K562 (cell line): ENCODE results near the gene CRLF1. TPM values are rescaled to one million over a fixed set of nuclear protein-coding genes. Genes with fewer than 3 reads are reported as not detected.

ENCODE experiments used
- CREM ChIP-seq: IDR thresholded peaks from 2 replicates; pipeline ENCODE4 v1.6.1; 2014; ENCODE audit warnings: antibody characterized with exemption, low read depth
- E2F3 ChIP-seq: fragments of 250-450 bp; sonication (Bioruptor Pico); IDR thresholded peaks from 2 replicates; pipeline ENCODE4 v1.4.0; 2020; ENCODE audit warnings: mild to moderate bottlenecking
- EHMT2 ChIP-seq: fragments of 450-650 bp; IDR thresholded peaks from 2 replicates; pipeline ENCODE4 v1.6.1; 2018; ENCODE audit warnings: antibody characterized with exemption
- HDAC8 ChIP-seq: fragments of 450-650 bp; IDR thresholded peaks from 2 replicates; pipeline ENCODE4 v1.6.1; 2016; ENCODE audit warnings: mild to moderate bottlenecking, missing genetic modification characterization, moderate library complexity, missing compliant biosample characterization
- IRF1 ChIP-seq: sonication (generic); formaldehyde crosslinking; IDR thresholded peaks from 2 replicates; pipeline ENCODE4 v1.8.0; 2022; ENCODE audit warnings: missing genetic modification reagents, mild to moderate bottlenecking, borderline replicate concordance
- KLF13 ChIP-seq: fragments of 450-650 bp; IDR thresholded peaks from 2 replicates; pipeline ENCODE4 v1.6.1; 2016; ENCODE audit warnings: missing genetic modification characterization, low read depth, mild to moderate bottlenecking, missing compliant biosample characterization, moderate library complexity, borderline replicate concordance
- RNF2 ChIP-seq: sonication (generic); IDR thresholded peaks from 2 replicates; pipeline ENCODE4 v1.6.1; 2016
- SMAD1 ChIP-seq: fragments of 150-350 bp; IDR thresholded peaks from 2 replicates; pipeline ENCODE4 v1.6.1; 2014; ENCODE audit warnings: low read length, low read depth; ENCODE audit not compliant: partially characterized antibody
- SP1 ChIP-seq: sonication (generic); formaldehyde crosslinking; IDR thresholded peaks from 2 replicates; pipeline ENCODE4 v1.8.1; 2022; ENCODE audit warnings: mild to moderate bottlenecking, missing genetic modification reagents
- TBP ChIP-seq: optimal IDR thresholded peaks from 2 replicates; pipeline ENCODE3; 2011; ENCODE audit warnings: low read depth, low read length, improper control_type of control experiment
- TEAD4 ChIP-seq, 2 experiments: sonication (generic) in 1 of 2; formaldehyde crosslinking in 1 of 2; IDR thresholded peaks; 2 replicates each; pipeline versions ENCODE4 v1.6.1 to v1.8.0; 2012 to 2022; ENCODE audit warnings: borderline replicate concordance in 1 of 2, inconsistent platforms in 1 of 2, low read length in 1 of 2, mild to moderate bottlenecking in 1 of 2, missing genetic modification reagents in 1 of 2
- YBX1 ChIP-seq: fragments of 450-650 bp; IDR thresholded peaks from 2 replicates; pipeline ENCODE4 v1.7.1; 2016; ENCODE audit warnings: mild to moderate bottlenecking
- ZBTB43 ChIP-seq: sonication (generic); formaldehyde crosslinking; IDR thresholded peaks from 2 replicates; pipeline ENCODE4 v1.8.0; 2023; ENCODE audit warnings: mild to moderate bottlenecking, missing genetic modification reagents
- ZEB2 ChIP-seq: fragments of 450-650 bp; IDR thresholded peaks from 2 replicates; pipeline ENCODE4 v1.6.1; 2016
- ZNF133 ChIP-seq: fragments of 250-450 bp; sonication (Bioruptor Pico); IDR thresholded peaks from 2 replicates; pipeline ENCODE4 v1.4.0; 2020; ENCODE audit warnings: mild to moderate bottlenecking
- ZNF253 ChIP-seq: fragments of 250-450 bp; sonication (Bioruptor Pico); conservative IDR thresholded peaks from 2 replicates; pipeline ENCODE4 v1.6.1; 2021; ENCODE audit warnings: mild to moderate bottlenecking
- ZNF354B ChIP-seq: fragments of 250-450 bp; sonication (Bioruptor Pico); IDR thresholded peaks from 2 replicates; pipeline ENCODE4 v1.4.0; 2020
- ZNF79 ChIP-seq: fragments of 250-450 bp; sonication (Bioruptor Pico); IDR thresholded peaks from 2 replicates; pipeline ENCODE4 v1.4.0; 2020; ENCODE audit warnings: low read depth, mild to moderate bottlenecking, moderate library complexity
- polyA plus RNA-seq, 8 experiments: library from polyadenylated mRNA; depleted of rRNA in 4 of 8; stranded (reverse) in 5 of 8; unstranded in 3 of 8; fragments of >200 nt; fragmentation: Nextera tagmentation in 2 of 8; fragmentation: Illumina TruSeq in 1 of 8; extraction: Ambion mirVana in 2 of 8; extraction: Trizol in 1 of 8; gene quantifications; 2 replicates each; pipeline versions ENCODE4 v1.2.1 to v1.2.3, GENCODE V29; 2011 to 2014; ENCODE audit warnings: inconsistent platforms in 1 of 8, missing spikeins in 1 of 8
- total RNA-seq, 7 experiments: library from RNA; depleted of rRNA in 6 of 7; stranded (reverse); fragments of >200 nt in 6 of 7; fragmentation: Illumina TruSeq in 2 of 7; extraction: Trizol in 2 of 7; gene quantifications; 2 replicates each; pipeline versions ENCODE4 v1.2.1 to v1.2.3, GENCODE V29; 2011 to 2021; ENCODE audit warnings: low replicate concordance in 1 of 7
- TF ChIP-seq, protein P1 (sequence below): fragments of 450-650 bp; formaldehyde crosslinking; IDR thresholded peaks from 2 replicates; pipeline ENCODE4 v1.4.0; 2022; ENCODE audit warnings: mild to moderate bottlenecking, moderate library complexity
- TF ChIP-seq, protein P2 (sequence below), 3 experiments: fragments of 200-800 bp in 1 of 3; fragments of 250-450 bp in 1 of 3; fragments of 450-650 bp in 1 of 3; sonication (Bioruptor Pico) in 1 of 3; sonication (Bioruptor generic) in 1 of 3; formaldehyde crosslinking in 1 of 3; IDR thresholded peaks; 2 replicates each; pipeline versions ENCODE4 v1.6.1 to v1.8.0; 2016 to 2022; ENCODE audit warnings: mild to moderate bottlenecking in 2 of 3, missing genetic modification characterization in 2 of 3, missing compliant biosample characterization in 1 of 3, moderate library complexity in 1 of 3

Gene CRLF1
- total and polyA plus RNA-seq, 9 of the 15 experiments (the other 6 are each of a cell fraction or from before 2014, with no cell fraction given), result 0.85 to 3.6 (median 1.7) TPM

GRCh38 chr19:18594096-18594823 lies 12.3 kb downstream of the CRLF1 start (continued):
- TF ChIP-seq E2F3 (CRISPR knock-in tag) (no peak), HDAC8 (tag) (no peak), TEAD4 (IDR thresholded peaks at IDR 0.05; ENCODE audit: low read length) (no peak), TEAD4 (CRISPR knock-in tag; IDR thresholded peaks at IDR 0.05; ENCODE audit: borderline replicate concordance) (no peak), TBP (peak; percentile 42), KLF13 (peak; percentile 91), ZNF79 (CRISPR knock-in tag) (no peak), ZNF253 (CRISPR knock-in tag) (no peak), IRF1 (CRISPR knock-in tag) (no peak), RNF2 (no peak), CREM (peak; percentile 31; the same call in 1 of the 2 replicates), ZEB2 (no peak), EHMT2 (no peak), ZNF133 (no peak), SP1 (0 out of 2 replicates have a peak, but pooled peaks have one; percentile 19), YBX1 (no peak), ZNF354B (CRISPR knock-in tag) (no peak), ZBTB43 (CRISPR knock-in tag) (no peak), SMAD1 (no peak)
- TF ChIP-seq, protein P1, sequence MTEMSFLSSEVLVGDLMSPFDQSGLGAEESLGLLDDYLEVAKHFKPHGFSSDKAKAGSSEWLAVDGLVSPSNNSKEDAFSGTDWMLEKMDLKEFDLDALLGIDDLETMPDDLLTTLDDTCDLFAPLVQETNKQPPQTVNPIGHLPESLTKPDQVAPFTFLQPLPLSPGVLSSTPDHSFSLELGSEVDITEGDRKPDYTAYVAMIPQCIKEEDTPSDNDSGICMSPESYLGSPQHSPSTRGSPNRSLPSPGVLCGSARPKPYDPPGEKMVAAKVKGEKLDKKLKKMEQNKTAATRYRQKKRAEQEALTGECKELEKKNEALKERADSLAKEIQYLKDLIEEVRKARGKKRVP (CRISPR knock-in tag), result no peak
- TF ChIP-seq, protein P2, sequence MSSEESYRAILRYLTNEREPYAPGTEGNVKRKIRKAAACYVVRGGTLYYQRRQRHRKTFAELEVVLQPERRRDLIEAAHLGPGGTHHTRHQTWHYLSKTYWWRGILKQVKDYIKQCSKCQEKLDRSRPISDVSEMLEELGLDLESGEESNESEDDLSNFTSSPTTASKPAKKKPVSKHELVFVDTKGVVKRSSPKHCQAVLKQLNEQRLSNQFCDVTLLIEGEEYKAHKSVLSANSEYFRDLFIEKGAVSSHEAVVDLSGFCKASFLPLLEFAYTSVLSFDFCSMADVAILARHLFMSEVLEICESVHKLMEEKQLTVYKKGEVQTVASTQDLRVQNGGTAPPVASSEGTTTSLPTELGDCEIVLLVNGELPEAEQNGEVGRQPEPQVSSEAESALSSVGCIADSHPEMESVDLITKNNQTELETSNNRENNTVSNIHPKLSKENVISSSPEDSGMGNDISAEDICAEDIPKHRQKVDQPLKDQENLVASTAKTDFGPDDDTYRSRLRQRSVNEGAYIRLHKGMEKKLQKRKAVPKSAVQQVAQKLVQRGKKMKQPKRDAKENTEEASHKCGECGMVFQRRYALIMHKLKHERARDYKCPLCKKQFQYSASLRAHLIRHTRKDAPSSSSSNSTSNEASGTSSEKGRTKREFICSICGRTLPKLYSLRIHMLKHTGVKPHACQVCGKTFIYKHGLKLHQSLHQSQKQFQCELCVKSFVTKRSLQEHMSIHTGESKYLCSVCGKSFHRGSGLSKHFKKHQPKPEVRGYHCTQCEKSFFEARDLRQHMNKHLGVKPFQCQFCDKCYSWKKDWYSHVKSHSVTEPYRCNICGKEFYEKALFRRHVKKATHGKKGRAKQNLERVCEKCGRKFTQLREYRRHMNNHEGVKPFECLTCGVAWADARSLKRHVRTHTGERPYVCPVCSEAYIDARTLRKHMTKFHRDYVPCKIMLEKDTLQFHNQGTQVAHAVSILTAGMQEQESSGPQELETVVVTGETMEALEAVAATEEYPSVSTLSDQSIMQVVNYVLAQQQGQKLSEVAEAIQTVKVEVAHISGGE (CRISPR knock-in tag; IDR thresholded peaks at IDR 0.05), result no peak
